Right lobe of liver (tissue), 4 donors: ENCODE results near the gene TFEB.

Experiments used
- CTCF ChIP-seq, 4 donors: fragments of 200-600 bp in 3 of 4; fragments of 450-650 bp in 1 of 4; IDR thresholded peaks; one replicate each; pipeline versions ENCODE4 v1.5.1 to v1.8.0; 2016 to 2022; ENCODE audit warnings: antibody characterized with exemption in 4 of 4, mild to moderate bottlenecking in 2 of 4
- POLR2A ChIP-seq: fragments of 450-650 bp; IDR thresholded peaks from one replicate; pipeline ENCODE4 v1.6.1; 2017; ENCODE audit warnings: antibody characterized with exemption, mild to moderate bottlenecking
- donor health status: DM: no; HTN: no; CAD: no.
- donor health status: DM: no; HTN: no; CAD: no.
- donor health status: DM: no; HTN: yes; CAD: no.

GRCh38 chr6:41724228-41724580 lies 11.2 kb downstream of the TFEB start:
- TF ChIP-seq CTCF (IDR thresholded peaks at IDR 0.05), result no peak
- no peak for TF ChIP-seq POLR2A
